HepG2 (cell line): ENCODE results near the gene AREL1. TPM values are rescaled to one million over a fixed set of nuclear protein-coding genes. Genes with fewer than 3 reads are reported as not detected.

ENCODE experiments used
- ADNP ChIP-seq: sonication (generic); formaldehyde crosslinking; IDR thresholded peaks from 2 replicates; pipeline ENCODE4 v1.4.0; 2020; ENCODE audit warnings: missing genetic modification reagents
- ARID2 ChIP-seq: sonication (generic); formaldehyde crosslinking; IDR thresholded peaks from 2 replicates; pipeline ENCODE4 v1.8.1; 2022; ENCODE audit warnings: mild to moderate bottlenecking, missing genetic modification reagents, borderline replicate concordance
- ELF3 ChIP-seq: IDR thresholded peaks from 2 replicates; pipeline ENCODE4 v1.6.1; 2016; ENCODE audit warnings: missing genetic modification reagents, missing compliant biosample characterization
- HCFC1 ChIP-seq: fragments of 150-350 bp; IDR thresholded peaks from 2 replicates; pipeline ENCODE4 v1.6.1; 2014; ENCODE audit warnings: low read depth, low read length
- KDM1A ChIP-seq: IDR thresholded peaks from 2 replicates; pipeline ENCODE4 v1.6.1; 2016; ENCODE audit warnings: missing compliant biosample characterization
- MBD4 ChIP-seq: IDR thresholded peaks from 2 replicates; pipeline ENCODE4 v1.6.1; 2012; ENCODE audit warnings: low read length, inconsistent platforms, borderline replicate concordance
- NR2F1 ChIP-seq, 2 experiments: fragments of 450-650 bp in 1 of 2; formaldehyde crosslinking in 1 of 2; IDR thresholded peaks; 2 replicates each; pipeline versions ENCODE4 v1.5.0 to v1.6.1; 2016 to 2020; ENCODE audit warnings: mild to moderate bottlenecking in 1 of 2, missing compliant biosample characterization in 1 of 2, missing genetic modification reagents in 1 of 2, moderate library complexity in 1 of 2
- RBFOX2 ChIP-seq: fragments of 200-400 bp; formaldehyde crosslinking; IDR thresholded peaks from 2 replicates; pipeline ENCODE4 v1.6.1; 2017; ENCODE audit warnings: low read depth, mild to moderate bottlenecking, low read length
- SP4 ChIP-seq: sonication (generic); formaldehyde crosslinking; IDR thresholded peaks from 2 replicates; pipeline ENCODE4 v1.8.1; 2023; ENCODE audit warnings: mild to moderate bottlenecking, missing genetic modification reagents
- ZSCAN20 ChIP-seq: sonication (generic); formaldehyde crosslinking; IDR thresholded peaks from 2 replicates; pipeline ENCODE4 v1.4.0; 2020; ENCODE audit warnings: missing genetic modification reagents, mild to moderate bottlenecking, borderline replicate concordance
- polyA plus RNA-seq, 8 experiments: library from polyadenylated mRNA; depleted of rRNA in 3 of 8; stranded (reverse) in 7 of 8; unstranded in 1 of 8; fragments of >200 nt; fragmentation: Illumina TruSeq in 4 of 8; extraction: Trizol in 4 of 8; gene quantifications; 2 replicates each; pipeline versions ENCODE4 v1.2.1 to v1.2.3, GENCODE V29; 2011 to 2016; ENCODE audit warnings: low read depth in 4 of 8, missing spikeins in 1 of 8, mixed read lengths in 1 of 8; ENCODE audit not compliant: insufficient read depth in 1 of 8
- total RNA-seq, 5 experiments: library from RNA; depleted of rRNA; stranded (reverse); fragments of >200 nt; fragmentation: Illumina TruSeq; extraction: Trizol; gene quantifications; 2 replicates each; pipeline ENCODE4 v1.2.3, GENCODE V29; 2016; ENCODE audit warnings: low read depth in 1 of 5
- TF ChIP-seq, protein P1 (sequence below): sonication (generic); formaldehyde crosslinking; IDR thresholded peaks from 2 replicates; pipeline ENCODE4 v1.8.1; 2023; ENCODE audit warnings: mild to moderate bottlenecking, missing genetic modification reagents, borderline replicate concordance
- TF ChIP-seq, protein P2 (sequence below), 2 experiments: fragments of 450-650 bp in 1 of 2; sonication (generic) in 1 of 2; formaldehyde crosslinking in 1 of 2; IDR thresholded peaks; 2 replicates each; pipeline versions ENCODE4 v1.6.1 to v1.8.0; 2016 to 2022; ENCODE audit warnings: antibody characterized with exemption in 1 of 2, mild to moderate bottlenecking in 1 of 2, missing genetic modification reagents in 1 of 2
- TF ChIP-seq, protein P3 (sequence below): sonication (generic); formaldehyde crosslinking; IDR thresholded peaks from 2 replicates; pipeline ENCODE4 v1.5.1; 2020; ENCODE audit warnings: mild to moderate bottlenecking, missing genetic modification reagents, borderline replicate concordance

The AREL1 gene
- total and polyA plus RNA-seq, 2 of the 13 experiments (the other 11 are each of a cell fraction or from before 2014, with no cell fraction given): 21.3 to 25.4 TPM

DNA sequence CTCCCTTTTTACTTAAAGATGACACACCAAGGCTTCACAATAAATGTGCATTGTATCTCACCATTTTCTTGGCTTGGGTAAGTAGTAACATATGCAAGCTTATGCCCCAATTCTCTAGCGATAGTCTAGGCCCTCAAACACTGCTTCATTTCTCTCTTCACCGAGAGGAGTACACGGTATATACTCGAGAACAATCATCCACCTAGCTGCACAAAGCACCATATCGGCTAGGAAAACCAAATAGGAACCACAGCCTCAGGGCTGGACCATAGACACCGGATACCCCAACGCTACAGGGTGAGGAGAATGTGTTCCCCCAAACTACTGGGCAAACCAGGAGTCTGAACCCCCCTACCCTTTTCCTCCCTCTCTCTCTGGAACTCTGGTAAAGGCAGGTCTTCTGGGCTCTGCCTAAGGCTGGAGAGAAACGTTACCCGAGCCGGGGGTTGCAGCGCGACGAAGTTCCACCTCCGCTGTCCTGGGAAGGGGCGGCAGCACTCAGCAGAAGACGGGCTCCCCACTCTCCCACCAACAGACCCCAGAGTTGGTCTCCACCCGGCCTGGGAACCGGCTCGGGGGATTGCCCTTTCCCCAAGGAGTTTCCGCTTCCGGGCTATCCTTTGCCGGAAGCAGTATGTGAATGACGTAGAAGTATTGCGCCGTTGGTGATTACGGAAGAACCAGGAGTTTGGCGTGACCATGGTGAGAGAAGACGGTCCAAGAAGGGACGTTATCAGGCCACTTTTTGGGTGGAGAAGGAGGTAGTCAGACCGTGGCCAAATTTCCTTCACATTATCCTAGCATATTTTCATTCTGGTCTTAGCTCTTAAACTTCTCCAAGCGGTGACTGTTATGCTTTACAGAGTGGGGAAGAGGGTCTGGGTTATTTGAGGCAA is at the start of gene AREL1, which contains the start of gene FCF1 (continued):
- no peak for TF ChIP-seq ARID2 (CRISPR knock-in tag)
- TF ChIP-seq NR2F1 (CRISPR knock-in tag; IDR thresholded peaks at IDR 0.05): no peak
- TF ChIP-seq RBFOX2: 0 out of 2 replicates have a peak, but pooled peaks have one; percentile 19
- peak; percentile 73 for TF ChIP-seq HCFC1
- no peak for TF ChIP-seq ADNP (CRISPR knock-in tag)
- TF ChIP-seq, protein P1, sequence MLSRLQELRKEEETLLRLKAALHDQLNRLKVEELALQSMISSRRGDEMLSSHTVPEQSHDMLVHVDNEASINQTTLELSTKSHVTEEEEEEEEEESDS (CRISPR knock-in tag): no peak
- TF ChIP-seq, protein P2, sequence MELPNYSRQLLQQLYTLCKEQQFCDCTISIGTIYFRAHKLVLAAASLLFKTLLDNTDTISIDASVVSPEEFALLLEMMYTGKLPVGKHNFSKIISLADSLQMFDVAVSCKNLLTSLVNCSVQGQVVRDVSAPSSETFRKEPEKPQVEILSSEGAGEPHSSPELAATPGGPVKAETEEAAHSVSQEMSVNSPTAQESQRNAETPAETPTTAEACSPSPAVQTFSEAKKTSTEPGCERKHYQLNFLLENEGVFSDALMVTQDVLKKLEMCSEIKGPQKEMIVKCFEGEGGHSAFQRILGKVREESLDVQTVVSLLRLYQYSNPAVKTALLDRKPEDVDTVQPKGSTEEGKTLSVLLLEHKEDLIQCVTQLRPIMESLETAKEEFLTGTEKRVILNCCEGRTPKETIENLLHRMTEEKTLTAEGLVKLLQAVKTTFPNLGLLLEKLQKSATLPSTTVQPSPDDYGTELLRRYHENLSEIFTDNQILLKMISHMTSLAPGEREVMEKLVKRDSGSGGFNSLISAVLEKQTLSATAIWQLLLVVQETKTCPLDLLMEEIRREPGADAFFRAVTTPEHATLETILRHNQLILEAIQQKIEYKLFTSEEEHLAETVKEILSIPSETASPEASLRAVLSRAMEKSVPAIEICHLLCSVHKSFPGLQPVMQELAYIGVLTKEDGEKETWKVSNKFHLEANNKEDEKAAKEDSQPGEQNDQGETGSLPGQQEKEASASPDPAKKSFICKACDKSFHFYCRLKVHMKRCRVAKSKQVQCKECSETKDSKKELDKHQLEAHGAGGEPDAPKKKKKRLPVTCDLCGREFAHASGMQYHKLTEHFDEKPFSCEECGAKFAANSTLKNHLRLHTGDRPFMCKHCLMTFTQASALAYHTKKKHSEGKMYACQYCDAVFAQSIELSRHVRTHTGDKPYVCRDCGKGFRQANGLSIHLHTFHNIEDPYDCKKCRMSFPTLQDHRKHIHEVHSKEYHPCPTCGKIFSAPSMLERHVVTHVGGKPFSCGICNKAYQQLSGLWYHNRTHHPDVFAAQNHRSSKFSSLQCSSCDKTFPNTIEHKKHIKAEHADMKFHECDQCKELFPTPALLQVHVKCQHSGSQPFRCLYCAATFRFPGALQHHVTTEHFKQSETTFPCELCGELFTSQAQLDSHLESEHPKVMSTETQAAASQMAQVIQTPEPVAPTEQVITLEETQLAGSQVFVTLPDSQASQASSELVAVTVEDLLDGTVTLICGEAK (IDR thresholded peaks at IDR 0.05): peak; percentile 91
- TF ChIP-seq, protein P2 (CRISPR knock-in tag; IDR thresholded peaks at IDR 0.05): peak; percentile 74; the same call in 1 of the 2 replicates
- TF ChIP-seq SP4 (CRISPR knock-in tag): 0 out of 2 replicates have a peak, but pooled peaks have one; percentile 19
- TF ChIP-seq, protein P3, sequence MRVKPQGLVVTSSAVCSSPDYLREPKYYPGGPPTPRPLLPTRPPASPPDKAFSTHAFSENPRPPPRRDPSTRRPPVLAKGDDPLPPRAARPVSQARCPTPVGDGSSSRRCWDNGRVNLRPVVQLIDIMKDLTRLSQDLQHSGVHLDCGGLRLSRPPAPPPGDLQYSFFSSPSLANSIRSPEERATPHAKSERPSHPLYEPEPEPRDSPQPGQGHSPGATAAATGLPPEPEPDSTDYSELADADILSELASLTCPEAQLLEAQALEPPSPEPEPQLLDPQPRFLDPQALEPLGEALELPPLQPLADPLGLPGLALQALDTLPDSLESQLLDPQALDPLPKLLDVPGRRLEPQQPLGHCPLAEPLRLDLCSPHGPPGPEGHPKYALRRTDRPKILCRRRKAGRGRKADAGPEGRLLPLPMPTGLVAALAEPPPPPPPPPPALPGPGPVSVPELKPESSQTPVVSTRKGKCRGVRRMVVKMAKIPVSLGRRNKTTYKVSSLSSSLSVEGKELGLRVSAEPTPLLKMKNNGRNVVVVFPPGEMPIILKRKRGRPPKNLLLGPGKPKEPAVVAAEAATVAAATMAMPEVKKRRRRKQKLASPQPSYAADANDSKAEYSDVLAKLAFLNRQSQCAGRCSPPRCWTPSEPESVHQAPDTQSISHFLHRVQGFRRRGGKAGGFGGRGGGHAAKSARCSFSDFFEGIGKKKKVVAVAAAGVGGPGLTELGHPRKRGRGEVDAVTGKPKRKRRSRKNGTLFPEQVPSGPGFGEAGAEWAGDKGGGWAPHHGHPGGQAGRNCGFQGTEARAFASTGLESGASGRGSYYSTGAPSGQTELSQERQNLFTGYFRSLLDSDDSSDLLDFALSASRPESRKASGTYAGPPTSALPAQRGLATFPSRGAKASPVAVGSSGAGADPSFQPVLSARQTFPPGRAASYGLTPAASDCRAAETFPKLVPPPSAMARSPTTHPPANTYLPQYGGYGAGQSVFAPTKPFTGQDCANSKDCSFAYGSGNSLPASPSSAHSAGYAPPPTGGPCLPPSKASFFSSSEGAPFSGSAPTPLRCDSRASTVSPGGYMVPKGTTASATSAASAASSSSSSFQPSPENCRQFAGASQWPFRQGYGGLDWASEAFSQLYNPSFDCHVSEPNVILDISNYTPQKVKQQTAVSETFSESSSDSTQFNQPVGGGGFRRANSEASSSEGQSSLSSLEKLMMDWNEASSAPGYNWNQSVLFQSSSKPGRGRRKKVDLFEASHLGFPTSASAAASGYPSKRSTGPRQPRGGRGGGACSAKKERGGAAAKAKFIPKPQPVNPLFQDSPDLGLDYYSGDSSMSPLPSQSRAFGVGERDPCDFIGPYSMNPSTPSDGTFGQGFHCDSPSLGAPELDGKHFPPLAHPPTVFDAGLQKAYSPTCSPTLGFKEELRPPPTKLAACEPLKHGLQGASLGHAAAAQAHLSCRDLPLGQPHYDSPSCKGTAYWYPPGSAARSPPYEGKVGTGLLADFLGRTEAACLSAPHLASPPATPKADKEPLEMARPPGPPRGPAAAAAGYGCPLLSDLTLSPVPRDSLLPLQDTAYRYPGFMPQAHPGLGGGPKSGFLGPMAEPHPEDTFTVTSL (CRISPR knock-in tag): no peak
- no peak for TF ChIP-seq MBD4
- TF ChIP-seq KDM1A (CRISPR knock-in tag): no peak
- no peak for TF ChIP-seq ZSCAN20 (CRISPR knock-in tag)
- TF ChIP-seq ELF3 (CRISPR knock-in tag): peak; percentile 91
